ENCODE results near the gene LCLAT1. TPM values are rescaled to one million over a fixed set of nuclear protein-coding genes. Genes with fewer than 3 reads are reported as not detected.
A peak's percentile ranks its signal among the peaks of the same experiment; 100 is the strongest.

LCLAT1 gene
- total RNA-seq, 2 experiments from 2014 or later: 19.0 to 20.5 TPM

DNA sequence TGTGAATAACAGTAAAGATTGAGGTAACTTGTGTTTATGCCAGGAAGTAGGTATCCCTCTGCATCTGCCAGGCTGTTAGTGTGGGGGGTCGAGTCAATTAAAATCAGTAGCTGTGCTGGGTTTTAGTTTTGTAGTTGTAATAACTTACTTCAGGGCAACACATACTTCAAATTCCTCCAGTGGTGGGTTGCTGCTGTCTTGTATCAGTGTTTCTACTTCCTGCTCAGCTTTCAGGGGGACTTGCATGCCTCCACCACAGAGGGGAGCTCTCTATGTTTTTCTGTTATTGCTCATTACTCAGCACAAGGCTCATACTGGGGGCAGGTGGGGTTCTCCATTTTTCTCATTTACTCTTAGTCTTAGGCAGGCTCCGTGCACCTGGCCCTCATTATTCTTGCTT, 223.4 kb downstream of the LCLAT1 start:
- H3K27me3 Mint-ChIP-seq: peaks cover 3% of the 10 kb centered on the region
- H3K9me3 Mint-ChIP-seq: peaks cover 16% of the 10 kb centered on the region
- TF ChIP-seq, protein P1, sequence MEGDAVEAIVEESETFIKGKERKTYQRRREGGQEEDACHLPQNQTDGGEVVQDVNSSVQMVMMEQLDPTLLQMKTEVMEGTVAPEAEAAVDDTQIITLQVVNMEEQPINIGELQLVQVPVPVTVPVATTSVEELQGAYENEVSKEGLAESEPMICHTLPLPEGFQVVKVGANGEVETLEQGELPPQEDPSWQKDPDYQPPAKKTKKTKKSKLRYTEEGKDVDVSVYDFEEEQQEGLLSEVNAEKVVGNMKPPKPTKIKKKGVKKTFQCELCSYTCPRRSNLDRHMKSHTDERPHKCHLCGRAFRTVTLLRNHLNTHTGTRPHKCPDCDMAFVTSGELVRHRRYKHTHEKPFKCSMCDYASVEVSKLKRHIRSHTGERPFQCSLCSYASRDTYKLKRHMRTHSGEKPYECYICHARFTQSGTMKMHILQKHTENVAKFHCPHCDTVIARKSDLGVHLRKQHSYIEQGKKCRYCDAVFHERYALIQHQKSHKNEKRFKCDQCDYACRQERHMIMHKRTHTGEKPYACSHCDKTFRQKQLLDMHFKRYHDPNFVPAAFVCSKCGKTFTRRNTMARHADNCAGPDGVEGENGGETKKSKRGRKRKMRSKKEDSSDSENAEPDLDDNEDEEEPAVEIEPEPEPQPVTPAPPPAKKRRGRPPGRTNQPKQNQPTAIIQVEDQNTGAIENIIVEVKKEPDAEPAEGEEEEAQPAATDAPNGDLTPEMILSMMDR (IDR thresholded peaks at IDR 0.05): no peak
- no peak for DNase-seq
- peak; percentile 37 for ATAC-seq
- CTCF ChIA-PET: interaction anchor here (0.7 to 1.2 kb wide), 2 partner anchors 23 to 41 kb away, joined by 3 to 4 read pairs; no protein-coding TSS in a partner anchor
- H3K27ac Mint-ChIP-seq: no peak overlapping the region
- H3K36me3 Mint-ChIP-seq (ENCODE audit: low read depth): peaks cover 9% of the 10 kb centered on the region
- H3K4me1 Mint-ChIP-seq (ENCODE audit: low read depth): peaks cover 5% of the 10 kb centered on the region
- intact Hi-C loops (cut with micrococcal nuclease): no loop called here
- POLR2A ChIA-PET: no interaction called here
- no peak overlapping the region for H3K4me3 Mint-ChIP-seq

DNA sequence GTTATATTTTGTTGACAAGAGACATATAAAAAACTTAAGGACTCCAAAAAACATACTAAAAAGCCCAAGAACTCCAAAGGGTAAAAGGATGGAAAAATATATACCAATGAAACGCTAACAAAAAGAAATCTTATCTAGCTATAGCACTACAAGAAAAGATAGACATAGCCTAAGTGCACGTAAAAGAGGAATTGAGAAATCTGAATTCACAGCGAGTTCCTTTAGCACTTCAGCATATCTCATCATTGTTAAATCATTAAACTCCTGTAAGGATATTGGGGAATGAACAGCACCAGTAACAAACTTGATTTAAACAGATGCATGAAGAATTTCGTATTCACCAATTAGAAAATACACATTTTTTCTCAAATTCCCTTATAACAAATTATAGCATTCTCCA, 226.1 kb downstream of the LCLAT1 start:
- Mint-ChIP-seq H3K27me3 (peaks cover 3% of the 10 kb centered on the region), H3K27ac (no peak overlapping the region), H3K9me3 (peaks cover 16% of the 10 kb centered on the region), H3K36me3 (ENCODE audit: low read depth) (peaks cover 9% of the 10 kb centered on the region), H3K4me1 (ENCODE audit: low read depth) (no peaks in the 10 kb centered on the region), H3K4me3 (no peak overlapping the region)
- TF ChIP-seq, protein P1 (IDR thresholded peaks at IDR 0.05): no peak
- ChIA-PET POLR2A (no interaction called here), CTCF (interaction anchor here (0.8 to 1.1 kb wide), 2 partner anchors 37 to 465 kb away, joined by 3 to 4 read pairs; no protein-coding TSS in a partner anchor)
- intact Hi-C loops (cut with micrococcal nuclease): no loop called here
- DNase-seq (no peak), ATAC-seq (no peak)

DNA sequence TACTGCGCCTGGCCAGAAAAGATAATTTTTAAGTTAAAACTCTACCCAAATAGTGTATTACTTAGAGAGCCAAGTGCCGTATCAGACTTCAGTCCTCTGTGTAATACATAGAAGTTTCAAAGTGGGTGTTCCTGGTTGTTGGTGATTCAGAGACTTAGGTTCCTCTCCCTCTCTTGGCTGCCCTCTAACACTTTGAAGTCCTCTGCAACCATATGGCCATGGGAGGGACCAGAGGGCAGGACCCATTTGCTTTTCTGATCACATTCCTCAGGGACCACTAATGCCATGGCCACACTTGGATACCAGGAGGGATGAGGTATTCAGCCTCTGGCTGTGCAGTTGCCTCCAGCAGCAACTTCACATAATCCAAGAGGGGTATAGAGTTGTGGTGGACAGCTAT, 228.7 kb downstream of the LCLAT1 start:
- ATAC-seq (no peak), DNase-seq (no peak)
- intact Hi-C loops (cut with micrococcal nuclease): no loop called here
- H3K9me3 Mint-ChIP-seq: peaks cover under 1% of the 10 kb centered on the region
- ChIA-PET POLR2A (no interaction called here), CTCF (no interaction called here)
- TF ChIP-seq, protein P1 (IDR thresholded peaks at IDR 0.05): no peak
- H3K4me3 Mint-ChIP-seq: no peak overlapping the region
- H3K36me3 Mint-ChIP-seq (ENCODE audit: low read depth): no peaks in the 10 kb centered on the region
- H3K27me3 Mint-ChIP-seq: peaks cover 3% of the 10 kb centered on the region
- H3K4me1 Mint-ChIP-seq (ENCODE audit: low read depth): no peaks in the 10 kb centered on the region
- H3K27ac Mint-ChIP-seq: no peak overlapping the region

DNA sequence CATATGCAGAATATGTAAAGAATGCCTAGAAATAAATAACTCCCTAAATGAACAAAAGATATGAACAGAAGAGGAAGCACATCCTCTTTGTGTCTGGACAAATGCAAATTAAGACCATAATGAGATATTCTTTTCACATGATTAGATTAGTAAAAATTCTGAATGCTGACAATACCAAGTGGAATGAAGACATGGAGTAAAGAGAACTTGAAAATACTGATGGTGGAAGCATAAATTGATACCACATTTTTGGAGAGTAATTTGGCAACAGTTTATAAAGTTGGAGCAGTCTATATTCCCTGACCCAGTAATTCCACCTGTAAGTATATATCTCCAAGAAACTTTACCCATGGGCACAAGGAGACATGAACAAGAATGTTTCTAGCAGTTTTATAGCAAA, 230.2 kb downstream of the LCLAT1 start:
- Mint-ChIP-seq H3K4me1 (ENCODE audit: low read depth) (no peaks in the 10 kb centered on the region), H3K9me3 (no peaks in the 10 kb centered on the region), H3K36me3 (ENCODE audit: low read depth) (no peaks in the 10 kb centered on the region), H3K27me3 (peaks cover 1% of the 10 kb centered on the region), H3K27ac (no peak overlapping the region), H3K4me3 (no peak overlapping the region)
- ChIA-PET POLR2A (no interaction called here), CTCF (no interaction called here)
- no peak for DNase-seq
- ATAC-seq: no peak
- intact Hi-C loops (cut with micrococcal nuclease): no loop called here
- TF ChIP-seq, protein P1 (IDR thresholded peaks at IDR 0.05): no peak

DNA sequence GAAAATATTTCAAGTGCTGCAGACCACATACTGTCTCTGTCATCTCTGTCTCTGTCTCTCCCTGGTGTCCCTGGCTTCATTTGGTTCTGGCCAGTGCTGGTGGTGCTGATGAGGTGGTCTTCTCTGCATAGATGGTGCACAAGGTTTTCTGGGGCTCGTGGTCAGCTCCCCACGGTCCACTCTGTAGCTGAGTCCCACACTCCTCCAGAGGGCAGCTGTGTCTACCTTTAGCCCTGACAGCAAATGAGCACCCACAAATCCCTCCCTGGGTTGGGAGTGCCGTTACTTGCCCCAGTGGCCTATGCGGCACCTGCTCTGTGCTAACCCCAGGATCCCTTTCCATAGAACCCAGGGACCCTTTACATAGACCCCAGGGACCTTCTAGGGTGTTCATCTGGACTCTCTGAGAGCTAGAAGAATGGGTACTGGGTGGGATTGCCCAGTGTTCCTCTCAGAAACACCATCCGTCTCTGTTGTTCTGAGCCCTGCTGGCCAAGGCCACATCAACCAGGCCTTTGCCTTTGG, 230.9 kb downstream of the LCLAT1 start:
- Mint-ChIP-seq H3K36me3 (ENCODE audit: low read depth) (no peaks in the 10 kb centered on the region), H3K4me3 (no peak overlapping the region), H3K27ac (no peak overlapping the region), H3K27me3 (no peaks in the 10 kb centered on the region), H3K4me1 (ENCODE audit: low read depth) (no peaks in the 10 kb centered on the region), H3K9me3 (no peaks in the 10 kb centered on the region)
- POLR2A ChIA-PET: no interaction called here
- ATAC-seq (no peak), DNase-seq (no peak)
- TF ChIP-seq, protein P1 (IDR thresholded peaks at IDR 0.05): no peak
- CTCF ChIA-PET: no interaction called here
- intact Hi-C loops (cut with micrococcal nuclease): no loop called here
